ENCODE results near the gene AP1S2.

Gene AP1S2

GRCh38 chrX:15854080-15854655 is 445 bp downstream of the AP1S2 start:
- ATAC-seq = no peak

GRCh38 chrX:15853586-15854079 is 980 bp downstream of the AP1S2 start:
- no peak for ATAC-seq

DNA sequence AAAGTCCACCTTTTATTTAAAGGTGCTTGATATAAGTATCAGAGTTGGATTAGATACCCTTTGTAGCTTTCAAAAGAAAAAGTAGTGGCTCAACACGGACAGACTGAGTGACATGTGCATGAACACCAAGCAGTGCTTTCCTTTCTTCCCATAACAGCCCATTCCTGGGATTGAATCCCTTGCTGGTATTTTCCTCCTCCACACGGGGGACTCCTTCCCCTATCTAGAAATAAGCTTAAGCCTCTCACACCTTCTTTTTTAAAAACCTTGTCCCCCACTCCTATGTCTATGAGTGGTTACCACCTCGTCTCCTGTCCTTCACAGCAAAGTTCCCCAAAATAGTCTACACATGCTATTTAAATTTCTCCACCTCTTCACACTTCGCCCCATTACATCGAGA is 5.1 kb downstream of the AP1S2 start:
- ATAC-seq = no peak

DNA sequence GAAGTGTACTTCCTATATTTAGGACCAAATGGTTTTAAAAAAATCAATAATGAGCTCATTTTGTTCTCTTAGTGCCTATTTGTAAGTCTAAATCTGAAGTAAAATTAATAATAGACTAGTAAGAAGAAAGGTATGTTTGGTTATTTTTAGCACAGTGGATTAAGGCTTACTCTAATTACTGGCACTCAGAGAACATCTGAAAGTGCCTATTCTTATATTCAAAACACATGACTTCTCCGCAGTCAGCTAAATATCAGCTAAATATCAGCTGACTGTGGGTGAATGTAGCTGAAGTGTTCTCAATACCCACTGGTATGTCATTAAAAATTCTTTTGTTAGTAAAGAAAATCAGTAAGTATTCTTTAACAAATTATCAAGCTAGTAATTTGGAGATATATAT is 6.0 kb downstream of the AP1S2 start:
- no peak for ATAC-seq

- no peak for ATAC-seq
Measured at GRCh38 chrX:15843960-15844359, 10.7 kb downstream of the AP1S2 start.

- ATAC-seq = no peak
Measured at GRCh38 chrX:15841853-15842516, 12.6 kb downstream of the AP1S2 start.

DNA sequence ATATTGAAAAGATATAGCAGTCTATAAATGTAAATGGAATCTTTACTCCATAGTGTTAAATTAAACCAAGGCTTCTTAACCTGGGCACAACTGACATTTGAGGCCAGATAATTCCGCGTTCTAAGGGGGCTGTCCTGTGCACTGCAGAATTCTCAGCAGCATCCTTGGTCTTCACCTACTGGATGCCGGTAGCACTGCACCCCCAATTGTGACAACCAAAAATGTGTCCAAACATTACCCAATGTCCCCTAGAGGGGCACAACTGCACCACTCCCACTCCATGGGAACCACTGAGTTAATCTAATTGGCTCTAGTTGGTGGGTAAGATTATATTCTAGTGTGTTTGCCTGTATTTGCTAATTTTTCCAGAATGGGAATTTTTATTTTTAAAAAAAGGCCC is 16.6 kb downstream of the AP1S2 start:
- no peak for ATAC-seq

DNA sequence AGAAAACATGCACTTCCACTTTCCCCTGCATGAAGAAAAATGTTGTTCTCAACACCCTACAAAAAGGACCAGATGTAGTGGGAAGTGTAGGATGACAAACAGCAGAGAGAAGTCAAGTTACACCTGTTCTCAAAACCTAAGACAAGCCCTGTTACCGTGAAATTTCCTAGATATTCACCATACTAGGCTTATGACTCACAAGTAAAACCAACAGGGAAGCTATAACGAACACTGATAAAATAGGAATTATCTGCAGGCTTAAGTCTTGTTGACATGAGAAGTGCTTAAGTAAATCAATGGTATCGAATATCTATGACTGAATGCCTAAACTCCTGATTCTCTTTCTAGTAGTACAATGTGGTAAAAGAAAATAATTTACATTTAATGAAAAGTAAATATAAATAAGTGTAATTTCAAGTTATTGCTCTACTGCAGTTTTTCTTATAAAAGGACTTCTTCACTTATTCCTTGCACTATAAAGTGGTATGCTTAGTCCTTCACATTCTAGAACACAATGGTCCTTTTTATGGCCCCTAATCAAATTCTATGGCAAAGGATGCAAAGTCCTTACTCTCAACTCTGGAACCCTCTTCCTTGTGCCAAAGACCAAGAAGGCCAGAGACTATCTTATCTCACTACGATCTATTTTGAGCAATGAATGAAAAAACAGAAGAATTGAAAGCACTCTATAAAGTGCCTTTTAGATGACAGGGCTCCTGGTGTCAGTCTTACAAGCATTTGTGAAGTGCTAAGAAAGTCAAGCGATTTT is 19.6 kb downstream of the AP1S2 start:
- ATAC-seq = no peak

- ATAC-seq = no peak
Measured at GRCh38 chrX:15834053-15834452, 20.6 kb downstream of the AP1S2 start.

GRCh38 chrX:15831347-15831746 is 23.3 kb downstream of the AP1S2 start:
- peak in 1 of 2 donors; percentile 20 for ATAC-seq

GRCh38 chrX:15829217-15829616 is 25.4 kb downstream of the AP1S2 start:
- ATAC-seq = no peak

DNA sequence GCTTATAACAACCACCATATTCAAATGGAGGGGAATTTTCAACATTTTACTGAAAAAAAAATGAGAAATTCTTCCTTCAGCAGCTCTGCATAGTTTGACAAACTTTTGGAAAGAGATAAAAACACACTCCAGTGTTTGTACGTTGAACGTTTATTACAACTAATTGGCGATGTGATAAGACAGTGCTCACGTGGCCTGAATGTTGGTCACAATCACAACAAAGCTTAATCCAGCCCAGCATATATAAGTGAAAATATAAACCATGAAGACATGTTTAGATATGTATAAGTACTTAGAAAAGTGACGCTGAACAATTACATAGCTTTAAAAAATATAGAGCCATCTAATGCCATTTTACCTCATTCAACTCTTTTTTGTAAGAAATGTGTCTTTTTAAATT is 28.7 kb downstream of the AP1S2 start:
- ATAC-seq = no peak

- ATAC-seq = no peak
Measured at GRCh38 chrX:15822922-15823321, 31.7 kb downstream of the AP1S2 start.

- peak; percentile 55 to 74 for ATAC-seq
Measured at GRCh38 chrX:15820106-15821073, 34.2 kb downstream of the AP1S2 start.

DNA sequence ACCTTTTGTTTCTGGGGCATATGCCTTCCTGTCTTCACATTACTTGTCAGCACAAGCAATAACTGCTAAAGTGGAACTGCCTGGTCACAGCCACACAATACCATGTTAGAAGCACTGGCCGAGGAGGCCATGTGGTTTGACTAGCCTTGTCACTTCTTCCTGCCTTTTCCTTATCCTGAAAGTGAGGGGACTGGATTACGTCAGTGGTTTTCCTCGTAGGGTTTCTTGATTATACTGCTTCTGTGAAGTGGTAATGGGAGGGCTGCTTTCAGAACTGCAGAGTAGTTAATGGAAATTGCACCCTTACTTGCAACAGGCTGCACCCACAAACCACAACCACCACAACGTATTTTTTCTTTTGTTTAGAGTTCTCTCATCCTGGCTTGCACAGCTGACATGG is 37.7 kb downstream of the AP1S2 start:
- peak; percentile 25 to 45 for ATAC-seq

DNA sequence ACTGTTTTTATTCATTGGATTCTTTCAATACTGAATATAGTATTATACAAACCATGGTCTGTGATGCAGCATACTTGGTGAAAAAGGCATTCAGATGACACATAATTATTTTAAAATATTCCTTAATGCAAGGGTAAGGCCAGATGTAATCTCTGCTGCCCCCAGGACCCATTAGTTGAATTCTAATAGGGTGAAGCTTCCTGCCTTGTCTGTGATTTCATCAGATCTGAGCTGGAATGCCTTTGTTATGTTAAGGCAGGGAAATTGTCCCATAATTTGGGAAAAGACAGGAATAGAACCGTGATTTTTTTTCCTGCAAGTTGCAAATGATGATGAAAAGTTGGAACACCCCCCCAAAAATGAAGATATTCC is 38.2 kb downstream of the AP1S2 start:
- ATAC-seq = no peak

DNA sequence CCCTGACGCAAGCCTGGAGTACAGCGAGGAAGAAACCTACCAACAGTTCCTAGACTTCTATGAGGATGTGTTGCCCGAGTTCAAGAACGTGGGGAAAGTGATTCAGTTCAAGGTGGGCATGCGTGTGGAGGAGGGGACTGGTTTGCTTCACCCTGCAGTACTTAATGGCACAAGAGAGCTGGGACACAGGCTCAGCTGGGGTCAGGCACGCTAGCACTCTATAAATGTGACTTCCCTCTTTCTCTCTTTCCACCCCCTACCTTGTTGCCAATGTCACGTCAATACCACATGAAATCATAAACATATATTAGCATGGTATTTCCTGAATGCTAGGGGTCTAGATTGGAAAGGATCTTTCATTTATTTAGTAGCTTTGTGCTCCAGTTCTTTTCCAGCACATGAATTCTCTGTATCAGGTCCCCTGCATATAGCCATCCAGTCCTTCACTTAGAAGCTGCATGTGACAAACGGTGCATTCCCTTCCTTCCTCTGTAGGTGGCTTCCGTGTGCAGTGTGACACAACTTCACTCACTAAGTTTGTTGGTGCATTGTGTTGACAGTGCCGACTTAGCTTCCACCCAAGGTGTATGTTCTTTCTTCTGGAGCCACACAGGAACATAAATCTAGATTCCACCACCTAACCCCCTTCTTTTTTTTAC is 38.7 kb downstream of the AP1S2 start:
- ATAC-seq = peak; percentile 67 to 76

DNA sequence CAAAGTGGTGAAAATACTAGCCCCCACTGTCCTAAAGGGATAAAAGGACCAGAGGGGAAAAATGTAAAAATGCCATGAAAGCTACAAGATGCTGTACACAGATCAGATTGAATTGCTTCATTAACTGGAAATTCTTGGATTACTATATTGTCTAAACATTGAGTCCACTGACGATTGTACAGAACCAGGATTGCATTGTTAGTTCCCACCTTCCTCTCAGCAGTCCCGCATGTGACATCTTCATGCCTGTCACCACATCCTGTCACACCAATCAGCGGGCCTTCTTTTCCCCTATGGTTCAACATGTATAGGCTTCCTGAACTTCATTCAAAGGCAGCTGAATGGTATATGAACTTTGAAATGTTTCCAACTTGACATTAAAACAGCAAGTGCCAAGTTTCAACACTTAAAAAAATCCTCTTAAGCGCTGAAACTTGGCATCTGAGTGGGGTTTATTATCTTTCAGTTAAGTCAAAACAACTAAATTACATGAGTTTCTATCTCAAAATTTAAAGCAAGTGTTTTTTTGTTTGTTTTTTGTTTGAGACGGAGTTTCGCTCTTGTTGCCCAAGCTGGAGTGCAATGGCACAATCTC is 39.7 kb downstream of the AP1S2 start:
- ATAC-seq = no peak

DNA sequence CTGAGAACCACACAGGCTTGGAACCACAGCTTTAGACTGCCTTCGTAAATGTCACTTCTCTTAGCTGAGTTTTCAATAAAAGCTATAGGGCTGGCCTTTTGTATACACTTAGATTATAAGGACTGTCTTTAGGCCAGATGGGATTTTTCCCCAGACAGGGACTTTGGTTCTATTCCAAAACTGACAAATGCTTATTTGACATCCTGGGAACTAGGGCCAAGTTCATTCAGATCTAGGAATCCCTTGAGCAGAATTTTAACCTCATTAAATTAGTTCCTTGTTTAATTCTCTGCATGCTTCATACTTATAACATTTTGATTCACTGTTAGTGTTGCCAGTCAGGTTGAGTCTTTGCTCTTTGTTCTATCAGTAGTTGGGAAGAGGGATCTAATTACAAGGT is 41.2 kb downstream of the AP1S2 start:
- no peak for ATAC-seq

DNA sequence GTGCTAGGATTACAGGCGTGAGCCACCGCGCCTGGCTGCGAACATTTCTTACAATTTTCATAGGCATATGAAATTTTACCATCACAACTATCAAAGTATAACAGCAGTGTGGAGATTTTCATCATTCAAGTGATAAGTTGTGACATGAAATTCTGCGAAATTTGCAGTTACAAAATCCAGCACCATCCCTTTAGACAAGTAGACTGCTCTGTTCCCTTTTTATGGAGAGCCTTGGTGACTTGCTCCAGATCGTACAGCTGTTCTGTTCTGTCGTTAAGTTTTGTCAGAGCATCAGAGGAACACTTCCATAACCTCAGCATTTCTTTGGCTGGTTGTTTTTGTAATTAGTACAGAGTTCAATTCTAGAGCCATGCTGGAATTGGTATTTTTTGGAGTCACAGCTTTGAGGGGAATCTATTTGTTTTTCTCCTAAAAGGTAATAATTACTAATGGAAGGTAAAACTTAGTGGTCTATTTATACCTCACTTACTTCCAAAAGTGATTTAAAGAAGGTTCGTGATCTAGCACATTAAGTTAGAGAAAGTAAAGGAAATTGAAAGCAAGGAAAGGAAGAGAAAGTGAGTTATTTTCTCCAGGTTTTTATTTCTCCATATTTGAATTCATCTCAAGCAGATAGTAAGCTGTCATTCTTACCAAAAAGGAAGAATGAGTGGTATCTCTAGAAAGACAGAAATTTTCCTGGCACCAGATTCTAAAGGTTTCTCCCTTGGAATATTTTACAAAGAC is 42.2 kb downstream of the AP1S2 start:
- no peak for ATAC-seq

DNA sequence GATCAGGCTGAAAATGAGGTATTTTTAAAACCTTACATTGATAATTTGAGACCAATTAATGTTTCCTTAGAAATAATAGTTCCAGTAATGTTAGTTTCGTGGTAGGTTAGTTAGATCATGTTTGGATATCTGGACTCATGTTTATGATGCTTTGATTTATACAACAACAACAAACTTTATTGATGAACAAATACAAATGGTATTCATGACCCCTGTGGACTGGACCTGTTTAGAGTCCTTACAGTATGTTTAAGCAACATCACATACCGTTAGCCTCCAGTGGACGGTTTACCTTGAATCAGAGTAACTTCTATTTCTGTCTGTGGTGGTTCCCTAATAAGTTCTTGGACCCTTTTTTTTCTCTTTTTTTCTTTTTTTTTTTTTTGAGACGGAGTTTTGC is 46.4 kb downstream of the AP1S2 start:
- no peak for ATAC-seq
